NCI-H1105 treated with DMSO at 0.1 percent for 48 hours (cell line): ENCODE results near the gene UVSSA.
"Not testable (repeated sequence)": the region's sequence is repeated elsewhere in the genome, so short reads cannot be mapped to it uniquely, and the experiment has no call there.

Source experiments
- DNase-seq: peaks from one replicate; lab custom pipeline; 2025; lab: John Stamatoyannopoulos, UW

The UVSSA gene

DNA sequence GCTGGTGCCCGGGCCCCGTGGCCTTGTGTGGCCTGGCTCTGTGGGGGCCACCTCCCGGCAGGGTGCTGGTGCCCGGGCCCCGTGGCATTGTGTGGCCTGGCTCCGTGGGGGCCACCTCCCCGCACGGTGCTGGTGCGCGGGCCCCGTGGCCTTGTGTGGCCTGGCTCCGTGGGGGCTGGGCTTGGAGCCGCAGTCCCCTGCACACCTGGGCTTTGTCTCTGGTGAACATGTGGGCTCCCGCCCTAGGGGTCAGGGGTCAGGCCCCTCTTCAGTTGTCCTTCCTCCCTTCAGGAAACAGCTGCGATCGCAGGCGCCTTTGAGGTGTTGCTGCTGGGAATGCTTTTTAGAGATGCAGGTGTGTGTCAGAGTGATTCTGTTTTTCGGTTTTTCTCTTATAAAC lies 17.2 kb downstream of the UVSSA start:
- DNase-seq = no peak

DNA sequence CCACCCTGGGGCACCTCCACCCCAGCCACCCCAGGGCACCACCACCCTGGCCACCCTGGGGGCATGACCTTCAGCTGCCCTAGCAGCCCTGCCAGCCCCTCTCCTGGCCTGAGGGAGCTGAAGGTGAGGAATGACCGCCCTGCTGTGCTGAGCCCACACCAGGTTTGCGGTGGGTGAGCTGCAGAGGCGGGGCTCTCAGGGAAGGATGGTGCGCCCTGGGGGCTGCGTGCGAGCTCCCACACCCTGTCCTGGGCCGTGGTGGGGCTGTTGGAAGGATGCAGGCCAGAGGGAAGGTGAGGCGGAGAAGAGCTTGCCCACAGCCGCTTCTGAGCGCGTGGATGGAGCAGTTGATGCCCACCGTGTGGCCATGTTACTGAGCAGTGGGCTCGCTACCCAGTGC lies 17.7 kb downstream of the UVSSA start:
- DNase-seq = no peak

DNA sequence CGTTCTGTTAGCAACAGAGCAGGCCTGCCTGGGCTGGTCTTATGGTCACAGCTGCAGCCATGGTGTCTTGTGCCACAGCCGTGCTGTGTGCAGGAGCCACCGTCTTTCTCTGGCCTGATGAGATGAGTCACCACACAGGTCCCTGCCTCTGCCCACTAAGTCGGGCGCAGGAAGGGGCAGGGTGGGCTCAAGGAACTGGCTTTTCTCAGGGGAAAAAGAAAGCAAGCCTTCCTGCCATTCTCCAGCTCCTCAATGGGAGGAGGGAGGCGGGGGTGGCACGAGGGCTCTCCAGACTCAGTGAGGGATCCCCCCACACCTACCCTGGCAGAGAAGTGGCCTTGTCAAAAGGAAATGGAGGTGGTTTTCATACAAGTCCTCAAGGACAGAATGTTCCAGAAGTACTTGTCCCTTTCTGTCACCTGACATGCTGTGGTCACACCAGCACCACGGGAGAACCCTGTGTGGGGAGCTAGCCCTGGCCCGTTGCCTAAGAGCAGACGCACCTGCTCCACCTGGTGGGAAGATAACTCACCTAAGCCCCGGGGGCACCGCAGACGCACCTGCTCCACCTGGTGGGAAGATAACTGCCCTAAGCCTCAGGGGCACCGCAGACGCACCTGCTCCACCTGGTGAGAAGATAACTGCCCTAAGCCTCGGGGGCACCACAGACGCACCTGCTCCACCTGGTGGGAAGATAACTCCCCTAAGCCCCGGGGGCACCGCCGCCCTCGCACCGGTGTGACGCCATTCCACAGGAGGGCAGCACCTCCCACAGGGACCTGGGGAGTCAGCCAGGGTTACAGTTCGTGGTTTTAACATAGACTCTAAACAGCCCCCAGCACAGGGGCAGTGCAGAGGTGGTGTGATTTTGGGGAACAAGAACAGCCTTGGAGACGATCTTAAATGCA lies 18.5 kb downstream of the UVSSA start:
- peak; percentile 7 for DNase-seq

- DNase-seq = no peak
These were observed 19.6 kb downstream of the UVSSA start for GRCh38 chr4:1366371-1367229.

GRCh38 chr4:1367230-1367935 lies 20.4 kb downstream of the UVSSA start:
- no peak for DNase-seq

DNA sequence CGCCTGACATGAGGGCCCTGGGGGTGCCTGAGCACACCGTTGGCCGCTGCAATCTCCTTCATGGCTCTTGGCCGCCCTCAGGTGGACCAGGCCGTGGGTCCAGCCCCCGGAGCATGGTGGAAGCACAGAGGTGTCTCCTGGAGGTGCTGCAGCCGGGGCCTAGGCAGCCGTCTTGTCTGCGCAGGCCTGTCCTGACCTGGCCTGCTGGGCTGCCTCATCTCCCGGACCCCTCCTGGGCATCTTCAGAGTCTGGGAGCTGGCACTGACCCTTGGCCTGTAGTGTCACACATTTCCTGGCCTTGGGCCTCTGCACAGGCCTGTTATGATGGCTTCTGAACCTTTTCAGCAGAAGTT lies 20.9 kb downstream of the UVSSA start:
- DNase-seq = no peak

- no peak for DNase-seq
These were observed 21.5 kb downstream of the UVSSA start for GRCh38 chr4:1368421-1369090.

DNA sequence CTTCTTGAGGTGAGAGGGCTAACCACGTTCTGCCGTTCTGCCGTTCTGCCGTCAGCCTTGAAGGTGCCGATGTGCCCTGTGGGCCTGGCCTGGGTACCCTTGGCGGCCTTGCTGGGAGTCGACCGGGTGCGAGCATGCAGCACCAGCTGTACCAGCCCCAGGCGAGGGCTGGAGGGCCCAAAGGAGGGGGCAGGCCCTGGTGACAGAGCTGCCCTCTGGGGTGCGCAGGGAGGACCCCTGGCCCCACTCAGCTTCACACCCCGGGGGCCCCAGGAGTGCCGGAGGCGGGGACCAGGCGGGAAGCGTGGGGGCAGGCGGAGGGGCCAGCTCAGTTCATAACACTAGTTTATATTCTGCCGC lies 22.1 kb downstream of the UVSSA start:
- no peak for DNase-seq

DNA sequence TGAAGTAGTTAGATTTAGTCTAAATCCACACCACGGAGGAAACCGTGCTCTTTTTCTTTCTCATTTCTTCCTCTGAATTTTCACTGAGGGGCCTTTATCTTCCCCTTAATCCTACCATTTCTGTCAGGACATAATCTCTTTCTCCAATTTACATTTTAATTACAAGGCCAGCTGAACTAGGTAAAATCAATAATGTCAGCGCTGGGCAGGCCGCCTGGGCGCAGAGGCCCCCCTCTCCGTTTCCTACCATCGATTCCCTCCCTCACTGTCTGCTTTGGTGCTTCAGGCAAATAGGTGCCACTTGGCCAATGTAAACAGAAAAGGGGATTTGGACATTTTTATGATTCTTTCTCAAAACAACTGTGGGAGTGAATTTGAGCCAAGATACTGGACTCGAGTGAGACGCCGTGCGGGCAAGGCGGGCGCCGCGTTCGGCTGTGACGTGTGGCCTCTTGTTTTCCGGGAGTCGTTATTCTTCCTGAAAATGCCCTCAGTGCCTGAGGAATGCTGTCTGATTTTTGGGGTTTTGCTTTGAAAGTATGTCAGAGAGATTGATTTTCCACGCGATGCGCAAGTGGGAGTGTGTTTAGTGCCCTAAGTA lies 22.6 kb downstream of the UVSSA start:
- DNase-seq = no peak

DNA sequence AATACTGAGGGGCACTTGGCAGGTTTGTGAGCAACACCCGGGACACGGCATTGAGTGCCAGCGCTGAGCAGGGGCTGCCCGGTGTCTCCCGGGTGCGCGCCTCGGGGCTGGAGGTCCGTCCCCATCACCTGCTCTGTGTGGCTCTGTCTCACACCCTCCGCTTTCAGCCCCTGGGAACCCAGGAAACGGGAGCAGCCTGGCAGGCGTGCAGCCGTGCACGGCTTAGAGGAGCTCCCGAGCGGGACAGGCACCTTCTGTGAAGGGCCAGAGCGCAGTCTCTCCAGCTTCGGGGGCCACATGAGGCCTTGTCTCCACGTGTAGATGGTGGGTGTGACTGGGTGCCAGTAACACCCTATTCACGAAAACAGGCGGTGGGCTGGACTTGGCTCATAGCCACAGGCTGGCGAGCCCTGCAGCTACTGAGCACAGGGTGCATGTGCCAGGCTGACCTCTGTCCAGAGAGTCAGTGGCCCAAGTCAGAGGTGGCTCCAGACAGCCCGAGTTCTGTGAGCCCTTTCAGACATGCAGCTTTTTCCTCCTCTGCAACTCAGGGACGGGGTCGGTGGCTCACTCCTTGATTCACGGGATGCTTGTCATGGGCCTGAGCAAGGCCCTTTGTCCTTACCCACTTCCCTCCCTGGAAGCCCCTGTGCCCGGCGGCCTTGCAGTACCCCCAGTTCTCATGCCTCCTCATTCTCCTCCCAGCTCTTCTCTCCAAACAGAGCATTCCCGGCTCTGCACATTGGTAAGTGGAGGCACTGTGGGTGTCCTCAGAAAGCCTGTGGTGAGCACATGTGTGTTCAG lies 23.5 kb downstream of the UVSSA start:
- no peak for DNase-seq

- no peak for DNase-seq
These were observed 24.5 kb downstream of the UVSSA start for GRCh38 chr4:1371176-1372165.

GRCh38 chr4:1372576-1372975 lies 25.6 kb downstream of the UVSSA start:
- DNase-seq = not testable (repeated sequence)

GRCh38 chr4:1373892-1374705 lies 27.1 kb downstream of the UVSSA start:
- DNase-seq = no peak

- DNase-seq = no peak
These were observed 27.7 kb downstream of the UVSSA start for GRCh38 chr4:1374706-1375045.

- no peak for DNase-seq
These were observed 28.2 kb downstream of the UVSSA start for GRCh38 chr4:1375051-1375721.

- no peak for DNase-seq
These were observed 28.8 kb downstream of the UVSSA start for GRCh38 chr4:1375761-1376322.

GRCh38 chr4:1376391-1376840 lies 29.4 kb downstream of the UVSSA start:
- DNase-seq = no peak
